ENCODE results near the gene DICER1.

The DICER1 gene

DNA sequence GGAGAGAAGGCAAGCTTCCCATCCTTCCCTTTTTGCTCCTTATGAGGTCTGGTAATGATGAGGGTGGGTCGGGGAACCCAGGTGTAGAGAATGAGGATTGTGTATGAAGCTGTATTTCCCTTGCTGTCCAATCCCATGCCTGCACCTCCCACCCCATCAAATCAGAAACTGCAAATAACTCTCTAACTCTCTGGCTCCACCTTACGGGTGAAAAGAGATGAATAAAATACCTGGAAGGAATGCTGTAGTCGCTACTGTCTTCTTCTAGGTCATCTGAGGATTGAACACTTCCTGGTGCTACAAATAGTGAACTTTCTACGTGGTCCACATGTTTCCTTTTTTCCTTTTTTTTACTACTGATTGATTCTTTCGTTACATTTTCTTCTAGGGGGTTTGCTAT lies 38.9 kb upstream of the DICER1 start:
- no peak for TF ChIP-seq SNAI2 (CRISPR knock-in tag; IDR thresholded peaks at IDR 0.05)
- no peak for TF ChIP-seq ZNF565 (CRISPR knock-in tag; conservative IDR thresholded peaks at IDR 0.05; ENCODE audit: low read depth)
- no peak for TF ChIP-seq ARNTL (CRISPR knock-in tag; IDR thresholded peaks at IDR 0.05; ENCODE audit: borderline replicate concordance, low read depth)
- no peak for TF ChIP-seq PPARA (CRISPR knock-in tag; IDR thresholded peaks at IDR 0.05; ENCODE audit: borderline replicate concordance)
- ATAC-seq = no peak

DNA sequence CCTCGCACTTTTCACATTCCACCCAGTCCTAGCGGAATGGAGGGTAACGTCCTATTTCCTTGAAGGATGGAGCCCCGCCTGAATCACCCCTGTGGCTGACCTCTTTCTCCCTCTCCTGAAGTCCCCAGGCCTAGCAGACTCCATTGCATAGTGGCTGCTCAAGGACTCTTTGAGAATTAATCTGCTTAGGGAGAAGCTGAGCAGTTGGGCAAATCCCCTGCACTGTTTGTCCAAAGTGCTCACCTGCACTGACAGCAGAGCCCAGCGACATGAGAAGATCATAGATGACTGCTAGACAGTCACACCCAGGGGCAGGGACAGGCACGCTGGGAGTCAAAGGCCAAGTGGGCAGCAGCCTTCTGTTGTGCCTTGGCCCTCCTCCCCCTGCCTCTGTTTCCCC lies 37.7 kb upstream of the DICER1 start:
- no peak for ATAC-seq

DNA sequence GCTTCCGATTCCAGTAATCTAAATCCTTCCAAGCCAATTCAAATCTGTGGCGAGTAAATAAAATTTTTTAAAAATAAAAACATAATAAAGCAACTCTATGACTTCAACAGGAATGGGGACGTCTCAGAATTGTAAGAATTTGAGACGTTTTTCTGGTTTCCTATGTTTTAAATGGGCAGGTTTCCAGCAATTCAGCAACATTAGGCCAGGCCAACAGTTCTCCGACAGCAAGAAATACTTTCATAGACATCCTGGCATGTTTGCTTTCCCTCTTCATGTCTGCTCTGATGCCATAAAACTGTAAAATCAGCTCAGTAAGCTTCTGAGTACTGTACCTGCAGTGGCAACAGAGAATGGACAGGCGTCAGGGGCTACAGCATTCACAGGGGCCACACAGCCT lies 35.8 kb upstream of the DICER1 start:
- ATAC-seq = no peak
- TF ChIP-seq ZFP30 (CRISPR knock-in tag; IDR thresholded peaks at IDR 0.05) = no peak
- TF ChIP-seq ZNF70 (CRISPR knock-in tag; IDR thresholded peaks at IDR 0.05) = no peak
- TF ChIP-seq ZNF8 (CRISPR knock-in tag; IDR thresholded peaks at IDR 0.05) = no peak
- no peak for TF ChIP-seq CSDC2 (CRISPR knock-in tag; IDR thresholded peaks at IDR 0.05)

More for the DNA sequence above, 37.7 kb upstream of the DICER1 start:
- no peak for TF ChIP-seq RARB (CRISPR knock-in tag; IDR thresholded peaks at IDR 0.05)
- TF ChIP-seq GLIS3 (CRISPR knock-in tag; IDR thresholded peaks at IDR 0.05) = no peak
- TF ChIP-seq, protein P1, sequence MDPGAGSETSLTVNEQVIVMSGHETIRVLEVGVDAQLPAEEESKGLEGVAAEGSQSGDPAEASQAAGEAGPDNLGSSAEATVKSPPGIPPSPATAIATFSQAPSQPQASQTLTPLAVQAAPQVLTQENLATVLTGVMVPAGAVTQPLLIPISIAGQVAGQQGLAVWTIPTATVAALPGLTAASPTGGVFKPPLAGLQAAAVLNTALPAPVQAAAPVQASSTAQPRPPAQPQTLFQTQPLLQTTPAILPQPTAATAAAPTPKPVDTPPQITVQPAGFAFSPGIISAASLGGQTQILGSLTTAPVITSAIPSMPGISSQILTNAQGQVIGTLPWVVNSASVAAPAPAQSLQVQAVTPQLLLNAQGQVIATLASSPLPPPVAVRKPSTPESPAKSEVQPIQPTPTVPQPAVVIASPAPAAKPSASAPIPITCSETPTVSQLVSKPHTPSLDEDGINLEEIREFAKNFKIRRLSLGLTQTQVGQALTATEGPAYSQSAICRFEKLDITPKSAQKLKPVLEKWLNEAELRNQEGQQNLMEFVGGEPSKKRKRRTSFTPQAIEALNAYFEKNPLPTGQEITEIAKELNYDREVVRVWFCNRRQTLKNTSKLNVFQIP (CRISPR knock-in tag; IDR thresholded peaks at IDR 0.05; ENCODE audit: borderline replicate concordance, low read depth) = no peak
- no peak for TF ChIP-seq ZNF8 (CRISPR knock-in tag; IDR thresholded peaks at IDR 0.05)
- no peak for TF ChIP-seq CSDC2 (CRISPR knock-in tag; IDR thresholded peaks at IDR 0.05)

DNA sequence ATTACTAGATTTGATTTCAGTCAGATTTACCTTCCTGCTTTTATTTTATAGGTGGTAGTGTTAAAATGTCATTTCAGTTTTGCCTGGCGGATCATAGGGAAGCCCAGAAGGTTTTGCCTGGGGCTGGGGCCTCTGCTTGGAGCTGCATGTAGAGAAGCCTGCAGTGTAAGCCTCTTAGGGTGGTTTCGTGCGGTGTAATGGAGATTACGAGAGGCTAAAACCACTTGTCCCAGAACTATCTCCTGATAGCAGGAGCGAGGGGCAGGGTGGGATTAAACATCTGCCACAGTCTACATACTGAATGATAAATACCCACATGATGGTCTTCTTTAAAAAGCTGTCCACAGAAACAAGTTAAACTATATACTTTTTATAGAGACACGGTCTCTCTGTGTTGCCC lies 35.0 kb upstream of the DICER1 start:
- ATAC-seq = no peak
- TF ChIP-seq CSDC2 (CRISPR knock-in tag; IDR thresholded peaks at IDR 0.05) (no peak), ISL1 (CRISPR knock-in tag; IDR thresholded peaks at IDR 0.05) (no peak), ZFP30 (CRISPR knock-in tag; IDR thresholded peaks at IDR 0.05) (no peak), ZNF70 (CRISPR knock-in tag; IDR thresholded peaks at IDR 0.05) (no peak), ZC3H10 (CRISPR knock-in tag; IDR thresholded peaks at IDR 0.05) (no peak), ARNTL (CRISPR knock-in tag; IDR thresholded peaks at IDR 0.05; ENCODE audit: borderline replicate concordance, low read depth) (no peak), GLIS3 (CRISPR knock-in tag; IDR thresholded peaks at IDR 0.05) (no peak), TOX (CRISPR knock-in tag; IDR thresholded peaks at IDR 0.05; ENCODE audit: borderline replicate concordance) (no peak), BACH2 (CRISPR knock-in tag; IDR thresholded peaks at IDR 0.05; ENCODE audit: borderline replicate concordance) (no peak), SNAI2 (CRISPR knock-in tag; IDR thresholded peaks at IDR 0.05) (no peak), ZNF8 (CRISPR knock-in tag; IDR thresholded peaks at IDR 0.05) (no peak)
- TF ChIP-seq, protein P2, sequence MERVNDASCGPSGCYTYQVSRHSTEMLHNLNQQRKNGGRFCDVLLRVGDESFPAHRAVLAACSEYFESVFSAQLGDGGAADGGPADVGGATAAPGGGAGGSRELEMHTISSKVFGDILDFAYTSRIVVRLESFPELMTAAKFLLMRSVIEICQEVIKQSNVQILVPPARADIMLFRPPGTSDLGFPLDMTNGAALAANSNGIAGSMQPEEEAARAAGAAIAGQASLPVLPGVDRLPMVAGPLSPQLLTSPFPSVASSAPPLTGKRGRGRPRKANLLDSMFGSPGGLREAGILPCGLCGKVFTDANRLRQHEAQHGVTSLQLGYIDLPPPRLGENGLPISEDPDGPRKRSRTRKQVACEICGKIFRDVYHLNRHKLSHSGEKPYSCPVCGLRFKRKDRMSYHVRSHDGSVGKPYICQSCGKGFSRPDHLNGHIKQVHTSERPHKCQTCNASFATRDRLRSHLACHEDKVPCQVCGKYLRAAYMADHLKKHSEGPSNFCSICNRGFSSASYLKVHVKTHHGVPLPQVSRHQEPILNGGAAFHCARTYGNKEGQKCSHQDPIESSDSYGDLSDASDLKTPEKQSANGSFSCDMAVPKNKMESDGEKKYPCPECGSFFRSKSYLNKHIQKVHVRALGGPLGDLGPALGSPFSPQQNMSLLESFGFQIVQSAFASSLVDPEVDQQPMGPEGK (CRISPR knock-in tag; IDR thresholded peaks at IDR 0.05; ENCODE audit: borderline replicate concordance) = no peak
- TF ChIP-seq, protein P1 (CRISPR knock-in tag; IDR thresholded peaks at IDR 0.05; ENCODE audit: borderline replicate concordance, low read depth) = no peak

DNA sequence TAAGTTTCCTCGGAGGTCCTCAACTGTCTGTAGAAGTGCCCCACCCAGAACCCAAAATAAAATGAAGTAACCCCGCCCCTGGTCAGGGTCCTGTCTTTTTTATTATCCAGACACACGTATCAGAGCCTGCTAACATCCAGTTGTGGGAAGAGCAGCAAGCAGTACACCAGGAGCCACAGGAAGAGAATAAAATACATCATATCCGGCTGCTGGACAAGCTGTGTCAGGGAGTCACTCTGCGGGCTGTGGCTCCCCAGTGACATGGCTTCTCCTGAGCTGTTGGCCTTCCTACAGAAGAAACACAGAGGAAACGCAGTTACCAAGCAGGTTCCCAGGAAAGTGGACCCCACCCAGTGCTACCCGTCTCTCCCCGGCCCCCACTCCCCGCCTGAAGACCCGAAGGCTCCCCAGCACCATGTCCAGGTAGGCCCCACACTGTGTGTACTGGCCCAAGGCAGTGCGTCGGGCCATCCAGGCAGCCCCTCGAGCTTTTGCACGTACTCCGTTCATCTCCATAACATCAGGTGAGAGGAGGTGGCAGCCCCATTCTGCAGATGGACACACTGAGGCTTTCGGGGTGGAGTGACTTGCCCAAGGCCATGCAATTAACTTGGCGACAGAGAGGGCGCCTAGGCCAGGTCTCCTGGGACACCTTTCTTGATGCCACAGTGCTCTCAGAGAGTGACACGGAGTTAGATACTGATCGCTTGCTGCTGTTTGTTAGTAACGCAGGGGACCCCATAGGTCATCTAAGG lies 34.3 kb upstream of the DICER1 start:
- ATAC-seq = no peak
- TF ChIP-seq ARNTL (CRISPR knock-in tag; IDR thresholded peaks at IDR 0.05; ENCODE audit: borderline replicate concordance, low read depth) = no peak
- no peak for TF ChIP-seq GLIS3 (CRISPR knock-in tag; IDR thresholded peaks at IDR 0.05)
- no peak for TF ChIP-seq TOX (CRISPR knock-in tag; IDR thresholded peaks at IDR 0.05; ENCODE audit: borderline replicate concordance)
- TF ChIP-seq ZFP30 (CRISPR knock-in tag; IDR thresholded peaks at IDR 0.05) = no peak

DNA sequence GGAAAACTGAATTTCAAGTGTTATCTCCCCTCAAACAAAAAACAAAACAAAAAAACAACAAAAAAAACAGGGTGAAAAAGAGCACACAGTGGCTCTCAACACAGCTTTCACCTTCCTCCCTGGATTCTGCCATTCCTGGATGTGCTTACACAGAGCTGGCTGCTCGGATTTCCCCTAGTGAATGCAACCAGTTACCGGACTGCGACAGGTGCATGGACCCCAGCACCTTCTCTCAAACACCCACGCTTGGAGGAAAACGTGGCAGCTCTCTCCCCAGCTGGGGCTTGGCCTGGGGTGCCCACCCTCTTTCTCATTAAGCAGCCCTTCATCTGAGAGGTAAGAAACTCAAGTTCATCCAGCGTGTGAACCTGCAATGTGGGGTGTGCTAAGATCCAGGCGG lies 33.5 kb upstream of the DICER1 start:
- TF ChIP-seq OSR1 (CRISPR knock-in tag; IDR thresholded peaks at IDR 0.05) (no peak), ZC3H10 (CRISPR knock-in tag; IDR thresholded peaks at IDR 0.05) (no peak), ZFP3 (CRISPR knock-in tag; IDR thresholded peaks at IDR 0.05) (no peak), ZNF8 (CRISPR knock-in tag; IDR thresholded peaks at IDR 0.05) (no peak)
- ATAC-seq = no peak

Data from SK-N-SH treated with all-trans-retinoic acid at 6 μM for 48 hours (cell line).